GM12878 (cell line): ENCODE measurements around the gene PEX26. TPM values are rescaled to one million over a fixed set of nuclear protein-coding genes. Genes with fewer than 3 reads are reported as not detected.

Experiments used
- BCL11A ChIP-seq: IDR thresholded peaks from 2 replicates; pipeline ENCODE4 v1.6.1; 2011; ENCODE audit warnings: low read depth, low read length
- BCL3 ChIP-seq: IDR thresholded peaks from 2 replicates; pipeline ENCODE4 v1.6.1; 2011; ENCODE audit warnings: borderline replicate concordance, low read depth, mild to moderate bottlenecking, moderate library complexity, low read length; ENCODE audit not compliant: insufficient read depth, poor library complexity, severe bottlenecking
- BHLHE40 ChIP-seq, 2 experiments: fragments of 450-650 bp in 1 of 2; IDR thresholded peaks; 2 replicates each; pipeline ENCODE4 v1.6.1; 2011 to 2017; ENCODE audit warnings: low read depth in 2 of 2, borderline replicate concordance in 1 of 2, improper control_type of control experiment in 1 of 2, low read length in 1 of 2, mild to moderate bottlenecking in 1 of 2
- CHD2 ChIP-seq: IDR thresholded peaks from 2 replicates; pipeline ENCODE4 v1.6.1; 2011; ENCODE audit warnings: low read depth, low read length, improper control_type of control experiment, borderline replicate concordance
- CREB1 ChIP-seq: IDR thresholded peaks from 2 replicates; pipeline ENCODE4 v1.6.1; 2012; ENCODE audit warnings: low read depth, mild to moderate bottlenecking, inconsistent platforms
- EGR1 ChIP-seq, 2 experiments: IDR thresholded peaks; 1 replicate in 1 of 2; 2 replicates in 1 of 2; pipeline ENCODE4 v1.6.1; 2011 to 2012; ENCODE audit warnings: low read depth in 2 of 2, low read length in 2 of 2, borderline replicate concordance in 1 of 2, mild to moderate bottlenecking in 1 of 2, moderate library complexity in 1 of 2
- GABPA ChIP-seq: IDR thresholded peaks from 2 replicates; pipeline ENCODE4 v1.6.1; 2014; ENCODE audit warnings: antibody characterized with exemption, low read depth, mild to moderate bottlenecking, inconsistent platforms
- HDAC2 ChIP-seq: fragments of 200-600 bp; sonication (generic); IDR thresholded peaks from 2 replicates; pipeline ENCODE4 v1.6.1; 2017
- HDGF ChIP-seq: fragments of 450-650 bp; IDR thresholded peaks from 2 replicates; pipeline ENCODE4 v1.6.1; 2016; ENCODE audit warnings: antibody characterized with exemption
- JUND ChIP-seq: IDR thresholded peaks from 2 replicates; pipeline ENCODE4 v1.6.1; 2012; ENCODE audit warnings: low read depth, mild to moderate bottlenecking, low read length, improper control_type of control experiment, moderate library complexity
- MYC ChIP-seq: IDR thresholded peaks from 2 replicates; pipeline ENCODE4 v1.6.1; 2011; ENCODE audit warnings: mild to moderate bottlenecking, low read length, moderate library complexity, inconsistent platforms; ENCODE audit not compliant: insufficient read depth, insufficient replicate concordance, insufficient read length, severe bottlenecking
- NR2F1 ChIP-seq: fragments of 450-650 bp; conservative IDR thresholded peaks from 2 replicates; pipeline ENCODE4 v1.6.1; 2017; ENCODE audit warnings: mild to moderate bottlenecking
- RELA ChIP-seq: fragments of 450-650 bp; IDR thresholded peaks from 2 replicates; pipeline ENCODE4 v1.8.0; 2014; ENCODE audit warnings: borderline replicate concordance; ENCODE audit not compliant: partially characterized antibody
- REST ChIP-seq: IDR thresholded peaks from 2 replicates; pipeline ENCODE4 v1.6.1; 2012; ENCODE audit warnings: mild to moderate bottlenecking, low read depth, low read length
- SIN3A ChIP-seq: IDR thresholded peaks from 2 replicates; pipeline ENCODE4 v1.6.1; 2012; ENCODE audit warnings: low read depth, low read length, improper control_type of control experiment
- TARDBP ChIP-seq: IDR thresholded peaks from 2 replicates; pipeline ENCODE4 v1.6.1; 2016; ENCODE audit warnings: borderline replicate concordance
- YBX1 ChIP-seq: fragments of 450-650 bp; IDR thresholded peaks from 2 replicates; pipeline ENCODE4 v1.6.1; 2016; ENCODE audit warnings: antibody characterized with exemption
- YY1 ChIP-seq: IDR thresholded peaks from 2 replicates; pipeline ENCODE4 v1.6.1; 2011; ENCODE audit warnings: low read depth, mild to moderate bottlenecking, low read length
- polyA plus RNA-seq, 11 experiments: library from polyadenylated mRNA; depleted of rRNA in 4 of 11; unstranded in 6 of 11; stranded (reverse) in 5 of 11; fragments of >200 nt; fragmentation: Nextera tagmentation in 4 of 11; fragmentation: Illumina TruSeq in 1 of 11; extraction: Ambion mirVana in 4 of 11; extraction: Trizol in 1 of 11; gene quantifications; 1 replicate in 1 of 11; 2 replicates in 10 of 11; pipeline versions ENCODE4 v1.2.1 to v1.2.3, GENCODE V29; 2011 to 2016; ENCODE audit warnings: inconsistent platforms in 2 of 11, missing spikeins in 2 of 11, low read depth in 1 of 11
- total RNA-seq, 4 experiments: library from RNA; depleted of rRNA in 3 of 4; stranded (reverse); fragments of >200 nt in 3 of 4; fragmentation: Illumina TruSeq in 1 of 4; extraction: Trizol in 1 of 4; gene quantifications; 2 replicates each; pipeline versions ENCODE4 v1.2.1 to v1.2.3, GENCODE V29; 2013 to 2021
- TF ChIP-seq, protein P1 (sequence below): fragments of 450-650 bp; IDR thresholded peaks from 2 replicates; pipeline ENCODE4 v1.6.1; 2017; ENCODE audit warnings: borderline replicate concordance
- TF ChIP-seq, protein P2 (sequence below): IDR thresholded peaks from 2 replicates; pipeline ENCODE4 v1.6.1; 2011; ENCODE audit warnings: low read depth, low read length, improper control_type of control experiment, borderline replicate concordance

Gene PEX26
- total and polyA plus RNA-seq, 10 of the 15 experiments (the other 5 are each of a cell fraction or from before 2014, with no cell fraction given), result 0.79 to 50.8 (median 22.4) TPM

GRCh38 chr22:18060646-18061620 lies 16.9 kb upstream of the PEX26 start (continued):
- no peak for TF ChIP-seq REST
- no peak for TF ChIP-seq HDAC2
- TF ChIP-seq YY1, result no peak
- peak; percentile 86 for TF ChIP-seq NR2F1
- TF ChIP-seq RELA, result no peak
- no peak for TF ChIP-seq EGR1 (IDR thresholded peaks at IDR 0.05; ENCODE audit: borderline replicate concordance in 1 of 2, low read depth in 2 of 2, low read length in 2 of 2)
- TF ChIP-seq BCL11A, result no peak
- TF ChIP-seq, protein P1, sequence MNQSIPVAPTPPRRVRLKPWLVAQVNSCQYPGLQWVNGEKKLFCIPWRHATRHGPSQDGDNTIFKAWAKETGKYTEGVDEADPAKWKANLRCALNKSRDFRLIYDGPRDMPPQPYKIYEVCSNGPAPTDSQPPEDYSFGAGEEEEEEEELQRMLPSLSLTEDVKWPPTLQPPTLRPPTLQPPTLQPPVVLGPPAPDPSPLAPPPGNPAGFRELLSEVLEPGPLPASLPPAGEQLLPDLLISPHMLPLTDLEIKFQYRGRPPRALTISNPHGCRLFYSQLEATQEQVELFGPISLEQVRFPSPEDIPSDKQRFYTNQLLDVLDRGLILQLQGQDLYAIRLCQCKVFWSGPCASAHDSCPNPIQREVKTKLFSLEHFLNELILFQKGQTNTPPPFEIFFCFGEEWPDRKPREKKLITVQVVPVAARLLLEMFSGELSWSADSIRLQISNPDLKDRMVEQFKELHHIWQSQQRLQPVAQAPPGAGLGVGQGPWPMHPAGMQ, result no peak
- no peak for TF ChIP-seq TARDBP
- TF ChIP-seq BHLHE40 (IDR thresholded peaks at IDR 0.05; ENCODE audit: borderline replicate concordance in 1 of 2, low read depth in 2 of 2, low read length in 1 of 2), result peak; percentile 34 to 49; a peak in 2 of 4 replicates
- TF ChIP-seq YBX1, result no peak
- 0 out of 2 replicates have a peak, but pooled peaks have one; percentile 36 for TF ChIP-seq CHD2
- no peak for TF ChIP-seq BCL3
- no peak for TF ChIP-seq CREB1
- TF ChIP-seq SIN3A, result no peak
- TF ChIP-seq HDGF, result no peak
- TF ChIP-seq, protein P2, sequence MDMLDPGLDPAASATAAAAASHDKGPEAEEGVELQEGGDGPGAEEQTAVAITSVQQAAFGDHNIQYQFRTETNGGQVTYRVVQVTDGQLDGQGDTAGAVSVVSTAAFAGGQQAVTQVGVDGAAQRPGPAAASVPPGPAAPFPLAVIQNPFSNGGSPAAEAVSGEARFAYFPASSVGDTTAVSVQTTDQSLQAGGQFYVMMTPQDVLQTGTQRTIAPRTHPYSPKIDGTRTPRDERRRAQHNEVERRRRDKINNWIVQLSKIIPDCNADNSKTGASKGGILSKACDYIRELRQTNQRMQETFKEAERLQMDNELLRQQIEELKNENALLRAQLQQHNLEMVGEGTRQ, result no peak
- TF ChIP-seq JUND, result no peak
- TF ChIP-seq MYC, result no peak
- no peak for TF ChIP-seq GABPA
- TF ChIP-seq, all 136 proteins: peak for 15
